IPS DF 6.9 (cell line): ENCODE results near the gene FIGN.

Experiments
- DNase-seq: peaks from one replicate; pipeline ENCODE4 v3.0.0-alpha.2; 2013; ENCODE audit warnings: low read depth, low spot score
- H3K27ac ChIP-seq: one replicate; pipeline ENCODE4 v1.5.1; 2013; ENCODE audit warnings: low read length, control low read depth
- H3K27me3 ChIP-seq: 2 replicates; pipeline ENCODE4 v1.6.1; 2013; ENCODE audit warnings: mild to moderate bottlenecking, low read length; ENCODE audit not compliant: control insufficient read depth, insufficient read depth
- H3K36me3 ChIP-seq: 2 replicates; pipeline ENCODE4 v1.6.1; 2013; ENCODE audit warnings: low read length; ENCODE audit not compliant: control insufficient read depth, insufficient read depth
- H3K4me1 ChIP-seq: 2 replicates; pipeline ENCODE4 v1.6.1; 2013; ENCODE audit warnings: low read length; ENCODE audit not compliant: control insufficient read depth, insufficient read depth
- H3K4me3 ChIP-seq: 2 replicates; pipeline ENCODE4 v1.5.1; 2013; ENCODE audit warnings: mild to moderate bottlenecking, low read length
- H3K9me3 ChIP-seq: 2 replicates; pipeline ENCODE4 v1.6.1; 2013; ENCODE audit warnings: low read length, inconsistent platforms; ENCODE audit not compliant: control insufficient read depth, insufficient read depth
- WGBS: extraction: QIAGEN DNeasy Blood & Tissue Kit; methylation state at CpG from one replicate; pipeline ENCODE4 v1.1.7; 2013; ENCODE audit warnings: mixed read lengths, missing lambda C conversion rate; ENCODE audit not compliant: insufficient read length, insufficient coverage; 5-methylcytosine and 5-hydroxymethylcytosine counted together

The FIGN gene

GRCh38 chr2:163667064-163667887 is 68.5 kb downstream of the FIGN start:
- no peaks in the 10 kb centered on the region for H3K36me3 ChIP-seq
- WGBS = 100% methylated on average over 2 of the region's 4 CpGs
- no peak for DNase-seq
- H3K27ac ChIP-seq = no peak overlapping the region
- H3K4me1 ChIP-seq = no peaks in the 10 kb centered on the region
- H3K9me3 ChIP-seq = no peaks in the 10 kb centered on the region
- H3K4me3 ChIP-seq = no peak overlapping the region
- no peaks in the 10 kb centered on the region for H3K27me3 ChIP-seq

- H3K36me3 ChIP-seq = no peaks in the 10 kb centered on the region
- H3K27ac ChIP-seq = no peak overlapping the region
- H3K4me3 ChIP-seq = no peak overlapping the region
- H3K27me3 ChIP-seq = no peaks in the 10 kb centered on the region
- DNase-seq = no peak
- H3K9me3 ChIP-seq = no peaks in the 10 kb centered on the region
- H3K4me1 ChIP-seq = no peaks in the 10 kb centered on the region
These were observed 70.0 kb downstream of the FIGN start for GRCh38 chr2:163665817-163666216.

- H3K27ac ChIP-seq = no peak overlapping the region
- H3K4me3 ChIP-seq = no peak overlapping the region
- no peaks in the 10 kb centered on the region for H3K36me3 ChIP-seq
- H3K9me3 ChIP-seq = no peaks in the 10 kb centered on the region
- WGBS = no CpG with 5 or more reads among the region's 2 CpGs
- H3K4me1 ChIP-seq = no peaks in the 10 kb centered on the region
- no peak for DNase-seq
- H3K27me3 ChIP-seq = no peaks in the 10 kb centered on the region
These were observed 70.8 kb downstream of the FIGN start for GRCh38 chr2:163665051-163665450.

GRCh38 chr2:163664610-163665009 is 71.2 kb downstream of the FIGN start:
- no peaks in the 10 kb centered on the region for H3K9me3 ChIP-seq
- WGBS = no CpG with 5 or more reads among the region's 5 CpGs
- H3K27me3 ChIP-seq = no peaks in the 10 kb centered on the region
- no peak overlapping the region for H3K27ac ChIP-seq
- no peak for DNase-seq
- no peak overlapping the region for H3K4me3 ChIP-seq
- no peaks in the 10 kb centered on the region for H3K36me3 ChIP-seq
- H3K4me1 ChIP-seq = no peaks in the 10 kb centered on the region

- WGBS = no CpG with 5 or more reads among the region's 4 CpGs
- Histone ChIP-seq H3K4me1 (peaks cover 5% of the 10 kb centered on the region; the same call in 1 of the 2 replicates), H3K36me3 (no peaks in the 10 kb centered on the region), H3K27ac (no peak overlapping the region), H3K4me3 (no peak overlapping the region), H3K9me3 (no peaks in the 10 kb centered on the region), H3K27me3 (no peaks in the 10 kb centered on the region)
- no peak for DNase-seq
These were observed 73.5 kb downstream of the FIGN start for GRCh38 chr2:163662141-163662780.

DNA sequence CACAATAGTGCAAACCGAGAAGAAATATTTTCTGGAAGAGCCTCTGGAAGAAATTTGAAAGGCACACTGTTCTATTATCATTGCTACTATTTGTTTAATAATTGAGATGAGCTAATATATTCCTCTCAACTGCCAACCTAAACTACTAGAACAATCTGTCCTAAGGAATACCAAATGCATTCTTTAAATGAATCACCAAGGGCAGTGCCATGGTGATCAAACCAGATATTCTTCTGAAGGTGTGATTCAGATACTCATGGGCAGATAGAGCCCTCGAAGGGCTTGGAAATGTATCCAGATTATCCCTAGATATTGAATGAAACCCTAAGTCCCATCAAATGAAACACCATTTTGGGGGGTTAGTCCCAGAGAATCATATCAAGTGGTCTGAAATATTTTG is 76.6 kb downstream of the FIGN start:
- Histone ChIP-seq H3K27me3 (no peaks in the 10 kb centered on the region), H3K4me3 (no peak overlapping the region), H3K4me1 (peaks cover 5% of the 10 kb centered on the region; the same call in 1 of the 2 replicates), H3K36me3 (no peaks in the 10 kb centered on the region), H3K27ac (no peak overlapping the region), H3K9me3 (no peaks in the 10 kb centered on the region)
- no CpG with 5 or more reads among the region's 2 CpGs for WGBS
- no peak for DNase-seq

DNA sequence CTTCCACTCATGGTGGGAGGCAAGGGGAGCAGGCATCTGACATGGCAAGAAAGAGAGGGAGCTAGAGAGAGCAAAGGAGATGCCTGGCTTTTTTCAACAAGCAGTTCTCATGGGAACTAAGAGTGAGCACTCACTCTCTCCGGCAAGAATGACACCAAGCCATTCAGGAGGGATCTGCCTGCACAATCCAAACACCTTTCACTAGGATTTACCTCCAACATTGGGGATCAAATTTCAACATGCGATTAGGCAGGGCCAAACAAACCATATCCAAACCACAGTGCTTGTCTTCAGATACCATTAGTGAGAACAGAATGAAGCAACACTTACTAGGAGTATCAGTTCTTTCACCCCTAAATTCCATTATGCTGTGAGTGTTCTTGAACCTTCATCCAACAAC is 77.3 kb downstream of the FIGN start:
- Histone ChIP-seq H3K9me3 (no peaks in the 10 kb centered on the region), H3K36me3 (no peaks in the 10 kb centered on the region), H3K27ac (no peak overlapping the region), H3K4me3 (no peak overlapping the region), H3K27me3 (no peaks in the 10 kb centered on the region), H3K4me1 (peaks cover 5% of the 10 kb centered on the region; the same call in 1 of the 2 replicates)
- no peak for DNase-seq
- WGBS = no CpG with 5 or more reads among the region's 2 CpGs

DNA sequence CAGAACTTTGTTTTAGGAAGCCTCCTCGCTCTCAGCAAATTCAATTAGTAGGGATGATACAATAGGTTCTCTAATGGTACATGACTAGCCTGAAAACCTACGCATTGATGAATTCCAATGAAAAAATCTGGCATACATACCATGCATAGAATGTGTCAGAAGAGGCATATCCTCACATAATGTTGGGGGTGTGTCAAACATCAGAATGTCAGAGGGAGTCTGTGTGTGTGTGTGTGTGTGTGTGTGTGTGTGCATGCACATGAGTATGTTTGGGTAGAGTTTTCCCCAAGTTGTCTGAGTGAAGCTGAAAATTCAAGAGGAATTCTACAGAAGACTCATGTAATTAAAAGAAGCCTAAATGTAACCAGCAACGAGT is 78.5 kb downstream of the FIGN start:
- DNase-seq = no peak
- Histone ChIP-seq H3K36me3 (no peaks in the 10 kb centered on the region), H3K4me3 (no peak overlapping the region), H3K4me1 (peaks cover 5% of the 10 kb centered on the region; the same call in 1 of the 2 replicates), H3K27me3 (no peaks in the 10 kb centered on the region), H3K27ac (no peak overlapping the region), H3K9me3 (no peaks in the 10 kb centered on the region)
- WGBS = no CpG with 5 or more reads among the region's 3 CpGs

- no CpG with 5 or more reads among the region's 2 CpGs for WGBS
- Histone ChIP-seq H3K27me3 (no peaks in the 10 kb centered on the region), H3K4me3 (no peak overlapping the region), H3K4me1 (peaks cover 5% of the 10 kb centered on the region; the same call in 1 of the 2 replicates), H3K27ac (no peak overlapping the region), H3K36me3 (no peaks in the 10 kb centered on the region), H3K9me3 (no peaks in the 10 kb centered on the region)
- no peak for DNase-seq
These were observed 79.1 kb downstream of the FIGN start for GRCh38 chr2:163656622-163657280.

GRCh38 chr2:163655667-163656066 is 80.1 kb downstream of the FIGN start:
- Histone ChIP-seq H3K27me3 (no peaks in the 10 kb centered on the region), H3K4me3 (no peak overlapping the region), H3K27ac (no peak overlapping the region), H3K36me3 (no peaks in the 10 kb centered on the region), H3K9me3 (no peaks in the 10 kb centered on the region), H3K4me1 (peaks cover 5% of the 10 kb centered on the region; the same call in 1 of the 2 replicates)
- no peak for DNase-seq
- no CpG with 5 or more reads among the region's 2 CpGs for WGBS
